HG03575 (cell line): ENCODE results near the gene FAM78B.

Experiments
- ATAC-seq: cut with Tn5 transposase; IDR thresholded peaks from one replicate; pipeline ENCODE4 v1.9.1; 2021; ENCODE audit not compliant: unreplicated experiment, insufficient number of reproducible peaks, low FRiP score; ENCODE audit errors: extremely low read depth

FAM78B gene

DNA sequence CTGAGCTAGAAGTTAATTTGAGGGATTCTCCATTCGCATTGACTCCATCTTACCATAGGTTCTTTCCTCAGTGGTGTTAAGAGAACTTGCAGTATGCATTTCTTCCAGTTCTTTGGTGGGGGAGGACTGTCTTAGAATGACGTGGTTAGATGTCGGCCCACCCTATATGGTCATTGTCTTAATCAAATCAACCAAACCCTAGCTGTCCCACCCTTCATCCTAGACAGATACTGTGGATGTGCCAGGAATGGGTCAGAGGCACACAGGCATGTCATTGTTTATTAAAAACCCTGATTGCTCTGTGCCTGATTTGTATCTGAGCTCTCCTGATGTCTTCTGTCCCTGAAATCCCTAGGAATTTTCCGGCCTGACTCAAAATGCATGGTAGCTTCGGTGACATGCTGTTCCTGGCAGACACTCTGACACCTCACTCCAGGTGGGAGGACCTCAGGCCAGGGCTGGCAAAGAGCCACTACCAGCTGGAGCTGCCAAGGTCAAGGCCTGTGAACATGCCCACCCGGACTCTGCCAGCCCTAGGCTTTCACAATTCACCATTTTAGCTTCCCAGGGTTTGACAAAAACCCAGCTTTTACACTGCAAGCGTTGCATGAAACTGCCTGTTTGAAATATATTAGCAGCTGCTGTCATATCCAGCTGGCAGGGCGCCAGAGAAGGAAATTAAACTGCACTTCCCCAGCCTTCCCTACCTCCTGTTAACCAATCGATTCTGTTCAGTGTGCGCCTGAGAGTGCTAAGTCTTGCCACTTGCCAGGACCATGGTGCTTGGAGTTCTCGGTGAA is 134.0 kb downstream of the FAM78B start:
- ATAC-seq, result no peak

DNA sequence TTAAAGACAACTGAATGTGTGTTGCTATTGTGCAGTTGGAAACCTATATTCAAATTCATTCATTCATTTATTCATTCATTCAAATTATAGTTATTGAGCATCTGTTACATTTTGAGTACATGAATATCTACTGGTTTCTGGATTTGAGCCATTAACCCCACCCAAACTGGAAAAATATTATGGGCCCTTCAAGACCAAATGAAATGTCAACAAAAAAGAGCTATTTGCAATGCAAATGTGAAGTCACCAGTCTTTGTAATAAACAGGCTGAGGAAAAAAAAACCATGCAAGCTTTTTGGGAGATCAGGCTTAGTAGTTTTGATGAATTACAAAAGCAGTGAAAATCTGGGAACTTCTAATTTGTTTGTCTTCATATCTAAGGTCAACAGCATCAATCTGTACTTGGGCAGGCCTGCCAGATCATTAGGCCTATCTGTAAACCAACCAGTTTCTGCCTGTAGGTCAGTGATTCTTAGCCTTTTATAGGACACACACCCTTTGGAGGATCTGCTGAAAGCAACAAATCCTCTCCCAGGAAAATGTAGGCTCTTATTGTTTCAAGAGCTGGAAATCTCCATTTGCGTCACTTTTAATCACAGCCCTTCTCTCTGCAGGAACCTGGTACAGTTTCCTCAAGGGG is 134.7 kb downstream of the FAM78B start:
- ATAC-seq, result no peak

DNA sequence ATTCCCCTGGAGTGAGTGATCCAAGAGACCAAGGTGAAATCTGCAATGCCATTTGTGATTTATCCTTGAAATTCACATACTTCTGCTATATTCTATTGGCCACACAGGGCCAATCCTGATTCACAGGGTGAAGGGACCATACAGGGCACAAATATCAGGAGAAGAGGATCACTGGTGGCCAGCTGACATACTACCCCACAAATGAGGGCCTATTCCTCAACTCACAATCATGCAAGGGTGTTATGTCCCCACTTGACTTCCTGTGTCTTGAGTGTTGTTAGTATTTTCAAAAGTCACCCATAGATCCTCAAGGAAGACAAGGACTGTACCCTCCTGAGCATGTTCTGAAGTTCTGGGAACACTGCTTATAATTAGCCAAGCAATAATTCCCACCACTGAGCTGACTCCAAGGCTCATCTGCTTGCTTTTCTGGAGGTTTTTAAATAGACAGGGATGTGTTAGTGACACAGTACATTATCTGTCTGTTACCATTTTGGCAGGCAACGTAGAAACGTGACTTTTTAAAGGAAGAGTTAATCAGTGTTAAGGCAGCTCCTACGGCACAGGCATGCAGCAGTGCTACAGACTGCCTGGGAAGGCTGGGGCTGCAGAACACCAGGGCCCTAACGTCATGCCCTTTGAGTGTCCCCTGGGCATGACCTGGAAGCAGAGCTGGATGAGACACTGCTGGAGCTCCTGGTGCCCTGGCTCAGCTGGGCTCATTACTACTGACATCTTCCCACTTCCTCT is 137.4 kb downstream of the FAM78B start:
- ATAC-seq, result no peak

DNA sequence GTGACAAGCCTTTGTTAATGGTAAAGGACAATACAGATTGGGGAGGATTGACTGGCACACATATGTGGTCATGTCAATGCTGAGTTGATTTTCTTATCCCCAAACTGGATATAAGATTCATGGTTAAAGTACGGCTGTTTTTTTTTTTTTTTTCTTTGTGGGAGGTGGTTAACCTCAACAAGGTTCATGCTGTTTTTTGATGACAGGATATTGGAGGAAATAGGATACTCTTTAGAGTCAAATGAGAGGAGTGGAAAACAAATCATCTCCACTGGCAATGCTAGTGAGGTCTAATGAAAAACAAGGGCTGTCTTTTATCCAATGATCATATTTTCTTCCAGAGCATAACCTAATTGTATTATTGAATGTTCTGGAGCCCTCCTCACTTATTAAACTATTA is 140.2 kb downstream of the FAM78B start:
- no peak for ATAC-seq

DNA sequence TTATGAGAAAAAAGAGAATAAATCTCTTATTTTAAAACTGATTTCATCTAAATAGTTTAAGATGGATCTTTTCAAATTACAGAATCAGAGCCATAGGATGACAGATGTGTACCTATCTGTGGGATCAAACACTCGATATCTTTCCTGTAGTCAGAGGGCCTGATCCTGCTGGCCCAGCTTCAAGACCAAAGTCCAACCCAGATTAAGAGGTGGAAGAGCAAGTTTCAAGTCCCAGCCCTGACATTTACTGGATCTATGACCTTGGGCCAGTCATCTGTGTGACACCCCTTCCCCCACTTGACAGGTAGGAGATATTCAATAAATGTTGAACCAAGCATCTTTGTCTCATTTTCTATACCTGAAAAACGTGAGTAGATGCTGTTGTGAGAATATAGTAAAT is 140.7 kb downstream of the FAM78B start:
- no peak for ATAC-seq

DNA sequence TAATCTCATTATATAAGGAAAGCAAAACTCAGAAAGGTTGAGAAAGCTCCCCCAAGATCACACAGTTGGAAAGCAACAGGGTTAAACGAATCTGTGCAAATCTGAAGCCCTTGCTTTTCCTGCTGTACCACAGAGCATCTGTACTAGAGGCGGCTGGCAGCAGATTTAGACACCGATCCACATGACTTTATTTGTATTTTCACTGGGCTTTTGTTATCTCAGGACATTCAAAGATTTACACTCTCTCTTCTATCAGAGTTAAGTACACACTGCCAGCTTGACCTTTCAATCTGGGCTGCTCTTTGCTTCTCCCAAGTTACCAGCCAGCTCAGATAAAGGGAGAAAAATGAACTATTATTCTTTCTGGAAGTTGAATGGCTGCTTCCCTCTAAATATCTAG is 146.6 kb downstream of the FAM78B start:
- ATAC-seq, result no peak
